ENCODE results near the gene MARS1. TPM values are rescaled to one million over a fixed set of nuclear protein-coding genes. Genes with fewer than 3 reads are reported as not detected.

MARS1 gene
- total RNA-seq, 2 donors from 2014 or later = 90.3 to 195 TPM

GRCh38 chr12:57547288-57548012 is 59.6 kb downstream of the MARS1 start:
- Histone ChIP-seq H3K4me3 (peak overlapping the region; percentile 79), H3K36me3 (no peaks in the 10 kb centered on the region), H3K9ac (ENCODE audit: low read depth in 2 of 2, low read length in 2 of 2) (peak overlapping the region in 1 of 2 donors; percentile 92), H3K27ac (no peak overlapping the region), H3K4me1 (peaks cover 8% of the 10 kb centered on the region), H3K27me3 (peaks cover 5% of the 10 kb centered on the region), H3K9me3 (no peaks in the 10 kb centered on the region)
- no peak for TF ChIP-seq CTCF (IDR thresholded peaks at IDR 0.05)
- intact Hi-C loops (cut with DNase I) = no loop called here
- DNase-seq = no peak

GRCh38 chr12:57548013-57548315 is 60.1 kb downstream of the MARS1 start:
- intact Hi-C loops (cut with DNase I) = no loop called here
- Histone ChIP-seq H3K36me3 (no peaks in the 10 kb centered on the region), H3K9ac (ENCODE audit: low read depth in 2 of 2, low read length in 2 of 2) (no peak overlapping the region), H3K4me3 (no peak overlapping the region), H3K27ac (no peak overlapping the region), H3K9me3 (no peaks in the 10 kb centered on the region), H3K27me3 (peaks cover 5% of the 10 kb centered on the region), H3K4me1 (peaks cover 8% of the 10 kb centered on the region)
- TF ChIP-seq CTCF (IDR thresholded peaks at IDR 0.05) = no peak
- no peak for DNase-seq

- no peak for DNase-seq
- TF ChIP-seq CTCF (IDR thresholded peaks at IDR 0.05) = no peak
- intact Hi-C loops (cut with DNase I) = no loop called here
Measured at GRCh38 chr12:57548488-57548887, 60.6 kb downstream of the MARS1 start.

GRCh38 chr12:57549203-57549908 is 61.5 kb downstream of the MARS1 start:
- TF ChIP-seq CTCF (IDR thresholded peaks at IDR 0.05) = no peak
- Histone ChIP-seq H3K4me3 (peak overlapping the region; percentile 43), H3K9me3 (no peaks in the 10 kb centered on the region), H3K27ac (no peak overlapping the region), H3K36me3 (no peaks in the 10 kb centered on the region), H3K27me3 (peaks cover 5% of the 10 kb centered on the region), H3K4me1 (peaks cover 8% of the 10 kb centered on the region), H3K9ac (ENCODE audit: low read depth in 2 of 2, low read length in 2 of 2) (no peak overlapping the region)
- intact Hi-C loops (cut with DNase I) = no loop called here
- no peak for DNase-seq

More at GRCh38 chr12:57548488-57548887, 60.6 kb downstream of the MARS1 start:
- H3K9me3 ChIP-seq = no peaks in the 10 kb centered on the region
- H3K4me1 ChIP-seq = peaks cover 8% of the 10 kb centered on the region
- H3K36me3 ChIP-seq = no peaks in the 10 kb centered on the region
- H3K4me3 ChIP-seq = no peak overlapping the region
- H3K27ac ChIP-seq = no peak overlapping the region
- no peak overlapping the region for H3K9ac ChIP-seq (ENCODE audit: low read depth in 2 of 2, low read length in 2 of 2)
- H3K27me3 ChIP-seq = peaks cover 5% of the 10 kb centered on the region

- Histone ChIP-seq H3K27me3 (peaks cover 5% of the 10 kb centered on the region), H3K9ac (ENCODE audit: low read depth in 2 of 2, low read length in 2 of 2) (no peak within 1 kb of the TSS), H3K36me3 (no peaks in the 10 kb centered on the region), H3K9me3 (no peaks in the 10 kb centered on the region), H3K27ac (no peak within 1 kb of the TSS), H3K4me1 (peaks cover 8% of the 10 kb centered on the region), H3K4me3 (peak within 1 kb of the TSS; percentile 43)
- no peak for DNase-seq
- intact Hi-C loops (cut with DNase I) = no loop called here
- TF ChIP-seq CTCF (IDR thresholded peaks at IDR 0.05) = no peak
Measured at GRCh38 chr12:57549909-57550640, 62.2 kb downstream of the MARS1 start, which contains the start of gene KIF5A. KIF5A (plus strand) TSS chr12:57550044; CDS start chr12:57550272, 228 bp downstream.

Data from colonic mucosa (tissue), 4 donors.